ENCODE data around the gene EGFL7.

GRCh38 chr9:136698635-136699246 is 36.0 kb downstream of the EGFL7 start:
- no peak for TF ChIP-seq CTCF (conservative IDR thresholded peaks at IDR 0.05; ENCODE audit: low read depth, low read length)
- no peak for TF ChIP-seq EZH2 (IDR thresholded peaks at IDR 0.05; ENCODE audit: borderline replicate concordance, low read depth, low read length, poor library complexity, severe bottlenecking)
